NCI-H82 treated with DMSO at 0.1 percent for 48 hours (cell line): ENCODE data around the gene PEX3.
"Not testable (repeated sequence)": the region's sequence is repeated elsewhere in the genome, so short reads cannot be mapped to it uniquely, and the experiment has no call there.

Experiments used
- DNase-seq: peaks from one replicate; lab custom pipeline; 2025; ENCODE audit not compliant: unreplicated experiment; lab: John Stamatoyannopoulos, UW

PEX3 gene

DNA sequence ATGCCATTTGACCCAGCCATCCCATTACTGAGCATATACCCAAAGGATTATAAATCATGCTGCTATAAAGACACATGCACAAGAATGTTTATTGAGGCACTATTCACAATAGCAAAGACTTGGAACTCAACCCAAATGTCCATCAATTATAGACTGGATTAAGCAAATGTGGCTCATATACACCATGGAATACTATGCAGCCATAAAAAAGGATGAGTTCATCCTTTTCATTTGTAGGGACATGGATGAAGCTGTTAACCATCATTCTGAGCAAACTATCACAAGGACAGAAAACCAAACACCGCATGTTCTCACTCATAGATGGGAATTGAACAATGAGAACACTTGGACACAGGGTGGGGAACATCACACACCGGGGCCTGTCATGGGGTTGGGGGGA lies 2.7 kb upstream of the PEX3 start:
- not testable (repeated sequence) for DNase-seq

DNA sequence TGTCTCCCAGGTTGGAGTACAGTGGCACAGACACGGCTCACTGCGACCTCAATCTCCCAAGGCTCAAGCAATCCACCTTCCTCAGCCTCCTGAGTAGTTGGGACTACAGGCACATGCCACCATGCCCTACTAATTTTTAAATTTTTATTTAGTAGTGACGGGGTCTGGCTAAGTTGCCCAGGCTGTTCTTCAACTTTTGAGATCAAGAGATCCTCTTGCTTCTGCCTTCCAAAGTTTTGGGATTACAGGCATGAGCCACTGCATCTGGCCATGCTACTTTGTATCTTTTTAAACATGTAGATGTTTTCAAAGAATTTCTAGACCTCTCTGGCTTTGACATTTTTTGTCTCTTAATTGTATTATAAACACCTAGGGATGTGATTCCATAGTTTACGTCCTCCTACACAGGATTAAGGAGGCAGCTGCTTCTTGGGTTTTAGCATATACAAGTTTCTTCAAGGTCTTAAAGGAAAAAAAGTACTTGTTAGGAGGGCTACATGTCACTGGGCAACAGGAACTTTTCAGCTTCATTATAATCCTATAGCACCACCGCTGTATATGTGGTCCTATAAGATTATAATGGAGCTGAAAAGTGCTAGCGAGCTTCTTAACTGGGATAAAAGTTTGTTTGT lies 1.4 kb upstream of the PEX3 start:
- DNase-seq: no peak

DNA sequence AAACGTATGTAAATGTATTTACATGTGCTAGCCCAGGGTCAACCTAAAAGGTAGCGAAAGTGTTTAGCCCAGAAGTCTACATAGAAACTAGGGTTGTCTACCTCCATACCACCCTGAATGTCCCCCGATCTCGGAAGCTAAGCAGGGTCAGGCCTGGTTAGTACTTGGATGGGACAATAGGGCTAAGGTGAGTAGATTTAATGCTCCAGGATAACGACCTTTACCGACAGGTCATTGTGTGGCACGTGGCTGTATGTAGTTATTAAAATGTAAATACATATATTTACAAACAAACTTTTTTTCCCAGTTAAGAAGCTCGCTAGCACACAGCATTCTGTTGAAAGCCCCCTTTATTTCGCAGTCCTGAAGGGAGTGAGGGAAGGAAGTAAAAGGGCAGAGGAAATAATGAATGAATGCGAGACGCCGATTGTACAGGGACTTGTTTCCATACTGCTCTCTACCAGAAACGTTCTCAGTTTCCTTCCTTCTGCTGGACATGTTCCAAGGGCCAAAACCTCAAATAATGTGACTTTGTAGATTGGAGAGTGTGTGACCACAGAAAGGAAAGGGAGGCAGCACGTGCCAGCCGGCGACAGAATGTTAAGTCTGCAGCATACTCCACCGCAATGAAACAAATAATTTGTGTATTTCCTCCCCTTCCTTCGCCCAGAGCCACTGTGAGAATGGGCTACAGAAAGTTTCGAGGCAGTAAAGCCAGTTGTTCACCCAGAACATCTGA lies 722 bp upstream of the PEX3 start:
- peak; percentile 42 for DNase-seq

DNA sequence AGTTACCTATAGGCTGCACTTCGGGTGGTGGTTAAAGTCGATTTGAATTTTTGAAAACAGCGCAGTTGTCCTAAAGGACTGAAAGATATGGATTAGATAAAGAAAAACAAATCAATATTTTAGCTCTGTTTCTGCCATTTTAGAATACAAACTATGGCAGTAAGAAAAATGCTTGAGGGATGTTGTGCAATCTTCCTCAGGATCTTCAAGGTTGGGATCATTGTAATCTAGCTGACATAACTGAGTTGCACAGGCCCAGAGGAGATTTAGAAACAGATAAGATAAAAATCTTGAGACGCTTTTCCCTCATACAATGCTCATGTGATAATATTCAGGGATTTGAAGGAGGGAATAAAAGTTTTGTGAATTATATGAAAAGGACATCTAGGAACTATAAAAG lies 926 bp downstream of the PEX3 start:
- DNase-seq: no peak

DNA sequence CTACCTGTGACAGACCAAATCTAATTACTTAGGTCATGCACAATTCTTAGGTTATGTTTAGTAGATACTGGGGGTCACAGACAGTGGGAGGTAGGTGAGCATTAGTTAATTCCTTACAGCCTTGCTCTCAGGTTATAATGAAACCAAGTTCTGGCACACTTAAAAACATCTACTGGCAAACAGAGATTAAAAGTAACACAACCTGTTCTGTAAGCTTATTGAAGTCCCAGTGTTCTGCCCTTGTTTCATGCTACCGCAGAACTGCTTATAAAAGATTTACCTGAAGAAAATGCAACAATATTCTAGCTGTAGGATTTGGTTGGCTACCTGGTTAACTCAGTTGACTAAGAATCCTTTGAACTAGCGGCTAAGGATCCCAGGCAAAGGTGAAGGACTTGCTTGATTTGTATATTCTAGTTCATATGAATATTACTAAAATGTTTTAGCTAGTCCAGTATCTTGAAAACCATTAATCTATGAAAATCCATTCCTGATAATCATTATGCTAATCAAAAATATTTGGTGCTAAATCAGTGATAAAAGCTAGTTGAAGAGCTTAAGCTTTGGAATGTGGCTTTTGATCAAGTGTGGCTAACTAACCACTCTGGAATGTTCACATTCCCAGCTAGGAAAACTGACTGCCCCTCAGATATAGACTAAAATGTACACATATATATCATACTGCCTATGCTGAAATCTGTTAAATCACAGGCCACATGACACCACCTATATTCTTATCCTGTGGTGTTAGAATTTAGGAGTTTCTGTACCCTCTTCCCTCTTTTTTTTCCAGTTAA lies 7.2 kb downstream of the PEX3 start:
- DNase-seq: no peak

DNA sequence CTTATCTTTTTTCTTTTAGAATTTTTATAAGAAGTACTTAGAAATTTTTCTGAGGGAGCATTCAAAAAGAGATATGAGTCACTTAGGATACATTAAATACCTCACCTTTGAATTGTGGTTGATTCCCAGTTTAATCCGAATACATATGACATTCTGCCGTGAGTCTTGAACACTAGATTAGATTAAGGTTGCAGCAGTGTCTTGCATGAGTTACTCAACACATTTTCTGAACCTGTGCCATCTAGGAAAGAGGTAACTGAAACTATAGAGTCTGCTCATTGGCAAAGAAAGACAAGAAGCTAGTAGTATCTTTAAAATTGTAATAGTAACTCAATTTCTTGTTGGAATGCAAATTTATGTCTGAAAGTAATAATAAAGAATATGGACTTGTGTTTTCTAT lies 14.9 kb downstream of the PEX3 start:
- DNase-seq: no peak

DNA sequence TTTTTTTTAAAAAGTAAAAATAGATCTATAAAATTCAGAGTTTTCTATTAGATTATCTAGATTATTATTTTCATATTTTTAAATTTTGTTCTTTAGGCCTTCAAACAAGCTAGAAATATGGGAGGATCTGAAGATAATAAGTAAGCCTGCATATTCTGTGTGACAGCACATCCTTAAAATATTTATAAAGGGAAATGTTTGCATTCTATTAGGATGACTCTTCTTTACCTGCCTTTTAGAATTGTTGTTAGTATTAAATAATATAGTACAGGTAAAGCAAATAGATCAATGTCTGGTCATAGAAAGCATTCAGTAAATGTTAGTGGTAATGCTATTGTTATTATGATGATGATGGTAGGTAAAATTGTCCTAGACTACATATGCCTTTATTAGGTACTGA lies 17.4 kb downstream of the PEX3 start:
- no peak for DNase-seq

DNA sequence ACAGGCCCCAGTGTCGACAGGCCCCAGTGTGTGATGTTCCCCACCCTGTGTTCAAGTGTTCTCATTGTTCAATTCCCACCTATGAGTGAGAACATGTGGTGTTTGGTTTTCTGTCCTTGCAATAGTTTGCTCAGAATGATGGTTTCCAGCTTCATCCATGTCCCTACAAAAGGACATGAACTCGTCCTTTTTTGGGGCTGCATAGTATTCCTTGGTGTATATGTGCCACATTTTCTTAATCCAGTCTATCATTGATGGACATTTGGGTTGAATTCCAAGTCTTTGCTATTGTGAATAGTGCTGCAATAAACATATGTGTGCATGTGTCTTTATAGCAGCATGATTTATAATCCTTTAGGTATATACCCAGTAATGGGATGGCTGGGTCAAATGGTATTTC lies 18.2 kb downstream of the PEX3 start:
- DNase-seq: not testable (repeated sequence)

DNA sequence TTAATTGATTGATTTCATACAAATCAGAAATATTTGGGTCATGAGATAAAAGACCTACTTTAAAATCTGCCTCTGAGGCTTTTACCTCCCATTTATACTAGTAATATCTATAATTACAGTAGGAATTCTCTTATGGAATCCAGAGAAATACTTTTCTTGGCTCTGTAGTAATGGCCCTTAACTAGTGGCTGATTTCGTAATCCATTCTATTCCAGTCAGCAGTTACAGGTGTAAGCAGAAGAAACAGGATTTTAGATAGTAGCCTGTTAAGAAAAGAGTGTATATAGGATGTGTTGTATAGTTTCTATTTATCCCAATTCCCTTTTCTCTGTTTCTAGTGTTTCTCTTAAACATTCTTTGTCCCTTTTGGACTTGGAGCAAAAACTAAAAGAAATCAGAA lies 21.2 kb downstream of the PEX3 start:
- no peak for DNase-seq

DNA sequence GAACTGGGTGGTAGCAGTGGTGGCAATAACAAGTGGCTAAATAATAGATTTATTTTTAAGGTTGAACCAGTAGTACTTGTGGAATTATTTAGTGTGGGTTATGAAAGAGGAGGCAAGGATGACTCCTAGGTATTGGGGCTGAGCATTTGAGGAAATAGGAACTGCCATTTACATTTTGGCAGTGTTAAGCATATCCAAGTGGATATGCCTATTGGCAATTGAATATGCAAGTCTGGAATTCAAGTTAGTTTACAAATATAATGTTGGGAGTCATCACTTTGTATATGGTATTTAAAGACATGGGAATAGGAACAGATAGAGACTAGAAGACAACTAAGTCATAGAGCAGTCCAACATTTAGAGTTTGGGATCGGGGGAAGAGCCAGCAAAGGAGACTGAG lies 25.9 kb downstream of the PEX3 start:
- DNase-seq: no peak

DNA sequence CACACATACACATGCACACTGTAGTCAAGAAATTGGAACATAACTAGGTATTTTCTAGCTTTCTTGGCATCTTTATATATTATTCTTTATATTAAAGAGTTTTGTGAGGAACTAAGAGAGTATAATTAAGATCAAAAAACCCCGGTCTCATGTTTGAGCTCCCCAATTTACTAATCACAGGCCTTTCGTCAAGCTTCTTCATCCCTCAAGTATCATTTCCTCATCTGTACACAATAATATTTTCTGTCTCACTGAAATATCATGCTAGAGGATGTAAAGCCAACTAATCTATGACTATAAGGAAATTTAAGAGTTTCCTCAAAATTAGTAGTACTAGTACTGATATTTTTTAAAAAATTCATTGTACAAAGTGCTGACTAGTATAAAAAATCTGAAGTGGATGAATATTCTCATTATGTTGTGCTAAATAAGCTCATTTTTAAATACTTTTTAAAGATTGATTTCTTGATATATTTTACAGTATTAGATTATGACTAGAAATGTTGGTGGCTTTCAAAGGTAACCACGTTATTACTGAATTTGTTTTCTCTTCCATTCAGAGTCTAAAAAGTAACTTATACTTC lies 28.0 kb downstream of the PEX3 start:
- DNase-seq: no peak

DNA sequence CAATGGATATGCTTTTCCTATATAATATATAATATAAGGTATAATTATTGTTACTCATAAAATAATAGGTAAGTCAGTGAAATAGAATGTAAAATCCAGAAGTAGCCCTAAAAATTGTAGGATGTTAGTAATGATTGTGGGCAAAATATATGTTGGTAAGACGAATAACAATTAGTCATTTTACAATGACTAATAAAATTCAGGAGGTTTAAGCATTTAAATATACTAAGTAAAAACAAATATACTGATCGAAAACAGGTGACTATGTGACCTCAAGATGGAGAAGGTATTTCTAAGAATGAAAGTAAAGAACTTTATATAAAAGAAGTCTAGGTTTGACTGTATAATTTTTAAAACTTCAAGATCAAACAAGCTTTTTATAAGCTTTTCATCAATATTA lies 32.0 kb downstream of the PEX3 start:
- no peak for DNase-seq

DNA sequence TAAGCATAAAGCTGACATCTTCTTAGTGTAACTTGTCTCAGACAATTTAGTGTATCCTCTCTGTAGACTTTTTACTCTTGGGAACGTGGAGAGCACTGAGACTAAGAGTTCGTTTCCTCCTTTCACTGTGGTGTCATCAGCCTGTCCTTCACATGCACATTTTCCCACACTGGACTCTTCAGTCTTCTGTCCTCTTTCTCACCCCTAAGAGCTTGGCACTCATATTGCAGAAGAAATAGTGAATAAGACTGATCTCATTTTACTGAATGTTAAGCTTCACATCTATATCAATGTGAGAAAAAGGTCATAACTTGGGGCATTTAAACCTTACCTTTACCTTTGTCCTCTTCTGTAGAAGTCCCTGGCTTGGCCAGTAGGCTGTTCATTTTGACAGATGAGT lies 35.4 kb downstream of the PEX3 start:
- DNase-seq: no peak

DNA sequence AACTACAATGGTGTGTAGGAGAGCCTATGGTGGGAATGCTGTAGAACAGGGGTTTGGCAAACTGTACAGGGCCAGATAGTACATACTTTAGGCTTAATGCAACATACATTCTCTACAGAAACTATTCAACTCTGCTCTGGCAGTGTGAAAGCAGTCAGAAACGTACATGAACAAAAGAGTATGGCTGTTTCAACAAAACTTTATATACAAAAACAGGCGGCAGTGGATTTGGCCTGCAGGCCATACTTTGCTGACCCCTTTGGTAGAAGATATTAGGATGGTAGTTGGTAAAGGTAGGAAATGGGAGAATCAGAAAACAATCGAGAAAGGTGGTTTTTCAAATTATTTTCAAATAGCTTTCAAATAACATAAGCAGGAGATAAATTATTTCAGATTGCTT lies 36.1 kb downstream of the PEX3 start:
- no peak for DNase-seq

DNA sequence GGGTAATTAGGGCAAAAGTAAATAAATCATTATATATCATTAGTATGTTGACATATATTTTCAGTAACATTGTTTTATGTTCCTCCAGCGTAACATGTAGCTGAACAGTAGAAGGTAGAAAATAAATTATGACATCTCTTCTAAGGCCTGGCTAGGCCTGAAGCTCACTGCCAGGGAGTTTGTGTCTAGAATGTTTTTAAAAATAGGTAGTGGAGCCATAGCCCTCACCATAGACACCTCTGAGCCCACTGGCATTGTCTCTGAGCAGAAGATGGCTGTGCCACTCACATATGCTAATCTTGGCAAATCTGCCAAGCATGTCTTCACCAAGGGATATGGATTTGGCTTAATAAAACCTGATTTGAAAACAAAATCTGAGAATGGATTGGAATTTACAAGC lies 39.6 kb downstream of the PEX3 start:
- DNase-seq: no peak

DNA sequence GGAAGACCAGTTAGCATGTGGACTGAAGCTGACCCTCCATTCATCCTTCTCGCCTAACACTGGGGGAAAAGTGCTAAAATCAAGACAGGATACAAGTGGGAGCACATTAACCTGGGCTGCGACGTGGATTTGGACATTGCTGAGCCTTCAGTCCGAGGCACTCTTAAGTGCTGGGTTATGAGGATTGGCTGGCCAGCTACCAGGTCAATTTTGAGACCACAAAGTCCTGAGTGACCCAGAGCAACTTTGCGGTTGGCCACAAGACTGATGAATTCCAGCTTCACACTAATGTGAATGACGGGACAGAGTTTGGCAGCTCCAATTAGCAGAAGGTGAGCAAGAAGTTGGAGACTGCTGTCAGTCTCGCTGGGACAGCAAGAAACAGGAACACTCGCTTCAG lies 40.2 kb downstream of the PEX3 start:
- DNase-seq: no peak

DNA sequence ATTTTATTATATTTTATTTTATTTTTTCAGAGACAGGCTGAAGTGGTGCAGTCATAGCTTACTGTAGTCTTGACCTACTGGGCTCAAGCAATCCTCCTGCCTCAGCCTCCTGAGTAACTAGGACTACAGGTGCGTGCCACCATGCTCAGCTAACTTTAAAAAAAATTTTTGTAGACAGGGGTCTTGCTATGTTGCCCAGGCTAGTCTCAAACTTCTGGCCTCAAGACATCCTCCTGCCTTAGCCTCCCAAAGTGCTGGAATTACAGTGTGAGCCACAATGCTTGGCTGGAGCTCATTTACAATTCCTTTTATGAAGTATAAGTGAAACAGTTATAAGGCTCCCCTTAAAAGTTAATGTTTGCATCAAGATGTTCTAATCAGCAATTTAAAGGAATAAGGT lies 46.4 kb downstream of the PEX3 start:
- DNase-seq: no peak

DNA sequence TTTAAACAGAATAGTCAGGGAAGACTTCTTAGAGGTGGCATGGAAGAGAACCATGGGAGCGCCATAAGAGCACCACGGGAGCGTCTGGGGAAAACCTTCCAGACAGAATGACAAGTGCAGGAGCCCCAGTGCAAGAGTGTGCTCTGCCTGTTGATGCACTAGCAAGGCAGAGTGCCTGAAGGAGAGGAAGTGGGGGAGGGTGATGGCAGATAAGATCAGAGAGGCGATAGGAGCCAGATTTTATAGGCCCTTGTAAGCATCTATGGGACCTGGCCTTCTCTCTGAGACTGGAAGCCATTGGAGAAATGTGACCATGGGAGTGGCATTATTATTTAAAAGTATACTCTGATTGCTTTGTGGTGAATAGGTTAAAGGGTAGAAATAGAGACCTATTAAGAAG lies 47.8 kb downstream of the PEX3 start:
- no peak for DNase-seq

DNA sequence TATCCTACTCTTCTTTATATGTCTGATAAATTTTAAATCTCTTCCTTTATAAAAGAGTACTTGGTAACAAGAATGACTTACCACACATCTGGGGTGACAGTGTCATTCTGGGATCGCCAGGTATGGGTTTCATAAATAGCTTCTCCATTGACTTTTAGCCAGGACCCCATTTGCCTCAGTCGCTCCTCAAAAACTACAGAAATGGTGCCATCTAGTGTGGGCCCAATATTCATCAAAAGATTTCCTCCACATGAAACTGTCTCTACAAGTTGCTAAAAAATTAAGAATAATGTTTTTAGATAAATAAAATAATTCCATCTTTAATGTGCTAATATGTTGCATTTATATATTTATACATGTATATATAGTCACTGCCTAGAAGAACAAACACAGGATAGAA lies 51.2 kb downstream of the PEX3 start:
- DNase-seq: no peak

DNA sequence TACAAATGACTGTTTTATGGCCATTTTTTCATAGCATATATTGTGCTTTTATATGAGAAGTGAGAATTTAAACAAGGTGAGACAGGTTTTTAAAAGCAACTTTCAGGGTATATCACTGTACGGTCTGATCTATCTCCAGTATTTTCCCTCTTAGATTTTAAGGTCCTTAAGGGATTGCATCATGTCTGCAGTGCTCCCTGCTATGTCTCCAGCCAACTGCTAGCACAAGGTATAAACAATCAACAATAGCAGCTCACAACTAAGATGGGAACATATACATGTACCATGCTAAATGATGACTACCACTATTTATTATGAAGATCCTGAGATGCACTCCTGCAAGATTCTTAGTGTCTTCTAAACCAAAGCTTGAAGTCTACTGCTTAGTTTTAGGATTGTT lies 53.8 kb downstream of the PEX3 start:
- no peak for DNase-seq

DNA sequence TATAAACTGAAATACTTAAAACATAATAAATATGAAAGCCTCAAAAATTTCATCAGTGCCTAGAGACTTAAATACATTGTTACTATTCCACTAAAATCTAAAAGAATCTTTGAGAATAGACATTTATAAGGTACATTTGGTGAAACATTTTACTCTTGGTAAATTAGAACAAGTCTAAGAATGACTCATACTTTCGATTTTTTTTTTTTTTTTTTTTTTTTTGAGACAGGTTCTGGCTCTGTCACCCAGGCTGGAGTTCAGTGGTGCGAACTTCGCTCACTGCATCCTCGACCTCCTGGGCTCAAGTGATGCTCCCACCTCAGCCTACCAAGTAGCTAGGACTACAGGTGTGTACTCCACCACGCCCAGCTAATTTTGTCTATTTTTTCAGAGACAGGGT lies 54.5 kb downstream of the PEX3 start:
- no peak for DNase-seq

DNA sequence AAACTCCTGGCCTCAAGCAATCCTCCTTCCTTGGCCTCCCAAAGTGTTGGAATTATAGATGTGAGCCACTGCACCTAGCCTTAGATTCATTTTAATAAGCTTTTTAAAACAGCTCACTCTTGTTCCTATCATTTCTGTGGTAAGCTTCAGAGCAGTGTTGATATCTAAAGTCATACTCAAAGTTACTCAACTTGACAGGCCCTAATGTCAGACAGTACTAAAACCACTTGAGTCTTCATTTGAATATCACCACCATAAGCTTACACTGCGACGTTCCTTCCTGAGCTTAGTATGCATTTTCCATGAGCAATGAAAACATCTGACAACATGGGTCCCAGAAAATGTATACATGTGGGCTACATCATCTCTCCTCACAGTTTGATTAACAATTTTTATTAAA lies 54.9 kb downstream of the PEX3 start:
- no peak for DNase-seq
